ENCODE measurements around the gene CCL27.

Gene CCL27

GRCh38 chr9:34701023-34701768 is 38.7 kb upstream of the CCL27 start:
- no peak for DNase-seq (ENCODE audit: extremely low read depth, low read depth)
- peak; percentile 87 for TF ChIP-seq CTCF (IDR thresholded peaks at IDR 0.05; ENCODE audit: low read depth, low read length)

DNA sequence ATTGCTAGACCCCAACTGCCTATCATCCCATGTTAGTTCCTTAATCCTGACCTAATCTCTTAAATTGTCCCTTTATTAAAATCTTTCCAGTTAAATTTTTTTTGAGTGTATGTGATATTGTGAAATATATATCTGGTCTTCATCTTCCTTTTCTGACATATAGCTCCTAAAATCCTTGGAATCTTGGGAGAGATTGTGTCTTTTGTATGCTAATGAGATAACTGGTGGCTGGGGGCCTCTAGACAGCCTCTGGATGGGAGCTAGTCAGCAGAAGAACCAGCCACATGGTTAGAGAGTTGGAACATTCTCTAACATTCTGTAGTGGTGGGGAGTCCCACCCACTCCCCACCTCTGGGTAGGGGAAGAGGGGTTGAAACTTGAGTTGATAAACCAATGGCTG is 32.4 kb upstream of the CCL27 start:
- no peak for TF ChIP-seq CTCF (IDR thresholded peaks at IDR 0.05; ENCODE audit: low read depth, low read length)
- no peak for DNase-seq (ENCODE audit: extremely low read depth, low read depth)

- DNase-seq (ENCODE audit: extremely low read depth, low read depth) = no peak
- no peak for TF ChIP-seq CTCF (IDR thresholded peaks at IDR 0.05; ENCODE audit: low read depth, low read length)
Measured at GRCh38 chr9:34693560-34693959, 31.1 kb upstream of the CCL27 start.

- DNase-seq (ENCODE audit: extremely low read depth, low read depth) = no peak
- TF ChIP-seq CTCF (IDR thresholded peaks at IDR 0.05; ENCODE audit: low read depth, low read length) = no peak
Measured at GRCh38 chr9:34691936-34692315, 29.5 kb upstream of the CCL27 start.

GRCh38 chr9:34690983-34691935 is 28.8 kb upstream of the CCL27 start, which contains the start of gene CCL19:
Gene CCL19, minus strand, starts transcription at chr9:34691276. Its CDS starts 137 bp downstream, at chr9:34691139.
- DNase-seq (ENCODE audit: extremely low read depth, low read depth) = no peak
- no peak for TF ChIP-seq CTCF (IDR thresholded peaks at IDR 0.05; ENCODE audit: low read depth, low read length)

- no peak for DNase-seq (ENCODE audit: extremely low read depth, low read depth)
- no peak for TF ChIP-seq CTCF (IDR thresholded peaks at IDR 0.05; ENCODE audit: low read depth, low read length)
Measured at GRCh38 chr9:34689512-34689911, 27.1 kb upstream of the CCL27 start.

DNA sequence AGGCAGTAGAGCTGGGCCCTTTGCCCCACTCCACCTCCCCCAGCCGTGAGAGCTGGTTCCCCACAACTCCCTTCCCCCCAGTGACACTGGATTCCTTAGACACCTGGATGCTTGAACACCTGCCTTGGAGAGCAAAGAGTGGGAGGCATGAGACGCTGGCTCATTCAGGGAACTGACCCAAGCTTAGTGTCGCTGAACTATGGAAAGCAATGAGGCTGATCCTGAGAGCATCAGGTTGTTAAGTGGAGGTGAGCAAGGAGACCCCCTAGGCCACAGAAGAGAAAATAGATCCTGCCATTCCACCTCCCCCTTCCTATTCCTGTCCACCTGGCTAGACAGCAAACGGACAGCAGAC is 26.6 kb upstream of the CCL27 start:
- DNase-seq (ENCODE audit: extremely low read depth, low read depth) = no peak
- no peak for TF ChIP-seq CTCF (IDR thresholded peaks at IDR 0.05; ENCODE audit: low read depth, low read length)

All from AG09319 (cell line).